WTC11 (cell line): ENCODE measurements around the gene RASGRP3. TPM values are rescaled to one million over a fixed set of nuclear protein-coding genes. Genes with fewer than 3 reads are reported as not detected.

Experiments
- ATAC-seq: fragments of 200-7000 bp; cut with Tn5 transposase; 2 replicates; pipeline ENCODE4 v1.10.0; 2021; ENCODE audit warnings: mild to moderate bottlenecking, moderate library complexity
- CTCF ChIA-PET: fragments of 300-600 bp; sonication (Branson Sonifier 250); formaldehyde crosslinking; loops from one replicate; lab custom pipeline; 2021; ENCODE audit warnings: antibody characterized with exemption; lab: Charles Lee
- POLR2A ChIA-PET: fragments of 350-600 bp; sonication (Branson Sonifier 250); formaldehyde crosslinking; loops from one replicate; lab custom pipeline; 2021; ENCODE audit warnings: antibody characterized with exemption; lab: Charles Lee
- DNase-seq: peaks from one replicate; pipeline ENCODE4 v3.0.0; 2021; ENCODE audit warnings: low spot score
- H3K27ac Mint-ChIP-seq: 2 replicates; pipeline ENCODE4 v1.8.0; 2021; ENCODE audit warnings: mixed read lengths
- H3K27me3 Mint-ChIP-seq: 2 replicates; pipeline ENCODE4 v1.8.0; 2021; ENCODE audit warnings: low read depth, mild to moderate bottlenecking, moderate library complexity, mixed read lengths
- H3K36me3 Mint-ChIP-seq: 2 replicates; pipeline ENCODE4 v1.8.0; 2021; ENCODE audit warnings: mixed read lengths
- H3K4me1 Mint-ChIP-seq: 2 replicates; pipeline ENCODE4 v1.8.0; 2022; ENCODE audit warnings: mixed read lengths
- H3K4me3 Mint-ChIP-seq: 2 replicates; pipeline ENCODE4 v1.8.0; 2021; ENCODE audit warnings: mild to moderate bottlenecking, moderate library complexity, mixed read lengths
- H3K9me3 Mint-ChIP-seq: 2 replicates; pipeline ENCODE4 v1.8.0; 2021; ENCODE audit warnings: mixed read lengths
- AR ChIP-seq: fragments of 250-450 bp; sonication (Bioruptor Pico); IDR thresholded peaks from 2 replicates; pipeline ENCODE4 v1.9.0; 2021; ENCODE audit warnings: mild to moderate bottlenecking
- ATF6 ChIP-seq: sonication (generic); formaldehyde crosslinking; IDR thresholded peaks from 2 replicates; pipeline ENCODE4 v1.8.1; 2023; ENCODE audit warnings: mild to moderate bottlenecking, missing genetic modification reagents
- CBFB ChIP-seq: sonication (generic); formaldehyde crosslinking; IDR thresholded peaks from 2 replicates; pipeline ENCODE4 v1.8.1; 2022; ENCODE audit warnings: mild to moderate bottlenecking, low read depth, missing genetic modification reagents
- CREB1 ChIP-seq: sonication (generic); formaldehyde crosslinking; IDR thresholded peaks from 2 replicates; pipeline ENCODE4 v1.8.0; 2023; ENCODE audit warnings: mild to moderate bottlenecking, missing genetic modification reagents
- GRHL2 ChIP-seq: fragments of 250-450 bp; sonication (Bioruptor Pico); IDR thresholded peaks from 2 replicates; pipeline ENCODE4 v1.8.0; 2022; ENCODE audit warnings: mild to moderate bottlenecking, moderate library complexity; ENCODE audit not compliant: insufficient replicate concordance, severe bottlenecking
- GTF2I ChIP-seq: fragments of 250-450 bp; sonication (Bioruptor Pico); conservative IDR thresholded peaks from 2 replicates; pipeline ENCODE4 v1.4.0; 2021; ENCODE audit warnings: mild to moderate bottlenecking
- JUN ChIP-seq: sonication (generic); formaldehyde crosslinking; IDR thresholded peaks from 2 replicates; pipeline ENCODE4 v1.8.0; 2023; ENCODE audit warnings: mild to moderate bottlenecking, missing genetic modification reagents
- KAT7 ChIP-seq: sonication (generic); formaldehyde crosslinking; IDR thresholded peaks from 2 replicates; pipeline ENCODE4 v1.8.1; 2023; ENCODE audit warnings: missing genetic modification reagents, mild to moderate bottlenecking, borderline replicate concordance
- PREB ChIP-seq: sonication (generic); formaldehyde crosslinking; IDR thresholded peaks from 2 replicates; pipeline ENCODE4 v1.8.1; 2022; ENCODE audit warnings: mild to moderate bottlenecking, missing genetic modification reagents, moderate library complexity, borderline replicate concordance
- SMAD4 ChIP-seq: sonication (generic); formaldehyde crosslinking; IDR thresholded peaks from 2 replicates; pipeline ENCODE4 v1.8.0; 2022; ENCODE audit warnings: mild to moderate bottlenecking, missing genetic modification reagents
- SOX15 ChIP-seq: fragments of 250-450 bp; sonication (Bioruptor Pico); IDR thresholded peaks from 2 replicates; pipeline ENCODE4 v1.9.0; 2021; ENCODE audit warnings: mild to moderate bottlenecking
- ZNF281 ChIP-seq: sonication (generic); formaldehyde crosslinking; IDR thresholded peaks from 2 replicates; pipeline ENCODE4 v1.8.0; 2023; ENCODE audit warnings: mild to moderate bottlenecking, missing genetic modification reagents
- ZNF317 ChIP-seq: sonication (generic); formaldehyde crosslinking; IDR thresholded peaks from 2 replicates; pipeline ENCODE4 v1.8.1; 2023; ENCODE audit warnings: low read depth, mild to moderate bottlenecking, moderate library complexity, missing genetic modification reagents, borderline replicate concordance
- ZNF425 ChIP-seq: fragments of 250-450 bp; sonication (Bioruptor Pico); conservative IDR thresholded peaks from 2 replicates; pipeline ENCODE4 v1.9.0; 2021; ENCODE audit warnings: mild to moderate bottlenecking
- ZNF512 ChIP-seq: sonication (generic); formaldehyde crosslinking; IDR thresholded peaks from 2 replicates; pipeline ENCODE4 v1.8.1; 2022; ENCODE audit warnings: missing genetic modification reagents, borderline replicate concordance
- ZNF532 ChIP-seq: fragments of 250-450 bp; sonication (Bioruptor Pico); IDR thresholded peaks from 2 replicates; pipeline ENCODE4 v1.9.0; 2021; ENCODE audit warnings: mild to moderate bottlenecking, borderline replicate concordance
- ZSCAN18 ChIP-seq: fragments of 250-450 bp; sonication (Bioruptor Pico); IDR thresholded peaks from 2 replicates; pipeline ENCODE4 v2.1.2; 2022; ENCODE audit warnings: mild to moderate bottlenecking, moderate library complexity
- total RNA-seq: library from RNA; stranded (reverse); gene quantifications from 3 replicates; pipeline ENCODE4 v1.2.3, GENCODE V29; 2021

RASGRP3 gene
- total RNA-seq, 1 experiment from 2014 or later: 0.11 TPM

- ChIA-PET POLR2A (no interaction called here), CTCF (interaction anchor here (1.0 kb wide), 1 partner anchor 94 kb away, joined by 3 read pairs; no protein-coding TSS in a partner anchor)
- TF ChIP-seq ATF6 (CRISPR knock-in tag): no peak
- TF ChIP-seq ZNF281 (CRISPR knock-in tag): no peak
- no peak for TF ChIP-seq ZNF512 (CRISPR knock-in tag)
- no peak for TF ChIP-seq ZSCAN18
- TF ChIP-seq CBFB (CRISPR knock-in tag): no peak
- no peak for TF ChIP-seq GTF2I (CRISPR knock-in tag)
- TF ChIP-seq CREB1 (CRISPR knock-in tag): no peak
- TF ChIP-seq PREB (CRISPR knock-in tag): no peak
- no peak for TF ChIP-seq JUN (CRISPR knock-in tag)
- TF ChIP-seq SOX15 (CRISPR knock-in tag): no peak
- no peak for TF ChIP-seq AR
- TF ChIP-seq SMAD4 (CRISPR knock-in tag): no peak
- no peak for TF ChIP-seq ZNF425
- no peak for TF ChIP-seq ZNF317
- TF ChIP-seq GRHL2: no peak
- TF ChIP-seq KAT7 (CRISPR knock-in tag): no peak
- no peak for TF ChIP-seq ZNF532 (CRISPR knock-in tag)
- no peak overlapping the region for H3K27ac Mint-ChIP-seq
- peaks cover 4% of the 10 kb centered on the region; the same call in 1 of the 2 replicates for H3K9me3 Mint-ChIP-seq
- no peak overlapping the region for H3K4me3 Mint-ChIP-seq
- no peaks in the 10 kb centered on the region for H3K27me3 Mint-ChIP-seq
- H3K4me1 Mint-ChIP-seq: peaks cover 9% of the 10 kb centered on the region
- DNase-seq (no peak), ATAC-seq (no peak)
- H3K36me3 Mint-ChIP-seq: no peaks in the 10 kb centered on the region
Measured at GRCh38 chr2:33535421-33535820, 59.0 kb downstream of the RASGRP3 start.
